GM19324 (cell line): ENCODE data around the gene ZNG1A.
A peak's percentile ranks its signal among the peaks of the same experiment; 100 is the strongest.
"Not testable (repeated sequence)": the region's sequence is repeated elsewhere in the genome, so short reads cannot be mapped to it uniquely, and the experiment has no call there.

Experiments
- ATAC-seq: cut with Tn5 transposase; IDR thresholded peaks from one replicate; pipeline ENCODE4 v1.9.1; 2021; ENCODE audit warnings: mild to moderate bottlenecking, moderate library complexity; ENCODE audit not compliant: unreplicated experiment, low FRiP score

The ZNG1A gene

GRCh38 chr9:178970-179383 lies at the start of gene ZNG1A:
TSS of gene ZNG1A (minus strand) at chr9:179056. CDS start at chr9:178969, 87 bp downstream.
- ATAC-seq = not testable (repeated sequence)

- no peak for ATAC-seq
These were observed 49.0 kb upstream of the ZNG1A start for GRCh38 chr9:227860-228259.

GRCh38 chr9:224582-225520 lies 46.0 kb upstream of the ZNG1A start:
- no peak for ATAC-seq

GRCh38 chr9:224026-224425 lies 45.2 kb upstream of the ZNG1A start:
- ATAC-seq = no peak

- no peak for ATAC-seq
These were observed 44.3 kb upstream of the ZNG1A start for GRCh38 chr9:223152-223551.

- ATAC-seq = no peak
These were observed 43.3 kb upstream of the ZNG1A start for GRCh38 chr9:221989-222776.

- ATAC-seq = no peak
These were observed 41.0 kb upstream of the ZNG1A start for GRCh38 chr9:219670-220365.

- not testable (repeated sequence) for ATAC-seq
These were observed 40.2 kb upstream of the ZNG1A start for GRCh38 chr9:219036-219435.

GRCh38 chr9:217950-218349 lies 39.1 kb upstream of the ZNG1A start:
- ATAC-seq = no peak

- ATAC-seq = no peak
These were observed 38.0 kb upstream of the ZNG1A start for GRCh38 chr9:216866-217265.

GRCh38 chr9:215631-216155 lies 36.8 kb upstream of the ZNG1A start:
- no peak for ATAC-seq

- ATAC-seq = peak; percentile 85
These were observed 36.0 kb upstream of the ZNG1A start, which contains the start of gene DOCK8 for GRCh38 chr9:214648-215493. TSS of gene DOCK8 (plus strand) at chr9:214865. CDS start at chr9:214977, 112 bp downstream.

GRCh38 chr9:214351-214647 lies 35.4 kb upstream of the ZNG1A start:
- ATAC-seq = no peak

- ATAC-seq = not testable (repeated sequence)
These were observed 35.0 kb upstream of the ZNG1A start for GRCh38 chr9:213901-214300.

GRCh38 chr9:212297-212696 lies 33.4 kb upstream of the ZNG1A start:
- ATAC-seq = no peak

GRCh38 chr9:211557-211956 lies 32.7 kb upstream of the ZNG1A start:
- ATAC-seq = no peak

- no peak for ATAC-seq
These were observed 32.2 kb upstream of the ZNG1A start for GRCh38 chr9:211036-211435.

GRCh38 chr9:209143-209758 lies 30.4 kb upstream of the ZNG1A start:
- no peak for ATAC-seq

GRCh38 chr9:206481-206880 lies 27.6 kb upstream of the ZNG1A start:
- no peak for ATAC-seq
